ENCODE results near the gene WDR74. TPM values are rescaled to one million over a fixed set of nuclear protein-coding genes. Genes with fewer than 3 reads are reported as not detected.

WDR74 gene
- total and polyA plus RNA-seq, 9 of the 15 experiments (the other 6 are each of a cell fraction or from before 2014, with no cell fraction given), result 32.7 to 210 (median 114) TPM

DNA sequence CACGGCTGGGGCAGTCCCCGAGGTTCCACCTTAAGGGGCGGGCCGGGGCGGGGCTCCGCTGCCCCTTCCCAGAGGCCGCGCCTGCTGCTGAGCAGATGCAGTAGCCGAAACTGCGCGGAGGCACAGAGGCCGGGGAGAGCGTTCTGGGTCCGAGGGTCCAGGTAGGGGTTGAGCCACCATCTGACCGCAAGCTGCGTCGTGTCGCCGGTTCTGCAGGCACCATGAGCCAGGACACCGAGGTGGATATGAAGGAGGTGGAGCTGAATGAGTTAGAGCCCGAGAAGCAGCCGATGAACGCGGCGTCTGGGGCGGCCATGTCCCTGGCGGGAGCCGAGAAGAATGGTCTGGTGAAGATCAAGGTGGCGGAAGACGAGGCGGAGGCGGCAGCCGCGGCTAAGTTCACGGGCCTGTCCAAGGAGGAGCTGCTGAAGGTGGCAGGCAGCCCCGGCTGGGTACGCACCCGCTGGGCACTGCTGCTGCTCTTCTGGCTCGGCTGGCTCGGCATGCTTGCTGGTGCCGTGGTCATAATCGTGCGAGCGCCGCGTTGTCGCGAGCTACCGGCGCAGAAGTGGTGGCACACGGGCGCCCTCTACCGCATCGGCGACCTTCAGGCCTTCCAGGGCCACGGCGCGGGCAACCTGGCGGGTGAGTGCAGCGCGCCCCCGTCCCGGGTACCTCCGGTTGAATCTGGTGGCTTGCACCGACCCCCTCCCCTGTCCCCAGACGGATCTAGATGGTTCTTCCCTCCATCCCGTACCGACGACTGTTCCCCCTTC is 41.6 kb upstream of the WDR74 start, which contains the start of gene SLC3A2 (continued):
- TF ChIP-seq, protein P1, sequence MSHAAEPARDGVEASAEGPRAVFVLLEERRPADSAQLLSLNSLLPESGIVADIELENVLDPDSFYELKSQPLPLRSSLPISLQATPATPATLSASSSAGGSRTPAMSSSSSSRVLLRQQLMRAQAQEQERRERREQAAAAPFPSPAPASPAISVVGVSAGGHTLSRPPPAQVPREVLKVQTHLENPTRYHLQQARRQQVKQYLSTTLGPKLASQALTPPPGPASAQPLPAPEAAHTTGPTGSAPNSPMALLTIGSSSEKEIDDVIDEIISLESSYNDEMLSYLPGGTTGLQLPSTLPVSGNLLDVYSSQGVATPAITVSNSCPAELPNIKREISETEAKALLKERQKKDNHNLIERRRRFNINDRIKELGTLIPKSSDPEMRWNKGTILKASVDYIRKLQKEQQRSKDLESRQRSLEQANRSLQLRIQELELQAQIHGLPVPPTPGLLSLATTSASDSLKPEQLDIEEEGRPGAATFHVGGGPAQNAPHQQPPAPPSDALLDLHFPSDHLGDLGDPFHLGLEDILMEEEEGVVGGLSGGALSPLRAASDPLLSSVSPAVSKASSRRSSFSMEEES (CRISPR knock-in tag; IDR thresholded peaks at IDR 0.05), result no peak
- TF ChIP-seq NFRKB (IDR thresholded peaks at IDR 0.05; ENCODE audit: low read depth), result peak; percentile 98
- no peak for TF ChIP-seq KLF6 (CRISPR knock-in tag; IDR thresholded peaks at IDR 0.05; ENCODE audit: borderline replicate concordance)
- peak; percentile 95 for TF ChIP-seq POLR2AphosphoS5 (IDR thresholded peaks at IDR 0.05; ENCODE audit: control insufficient read depth, insufficient read depth, low read depth, low read length)
- TF ChIP-seq SAFB (IDR thresholded peaks at IDR 0.05; ENCODE audit: borderline replicate concordance, low read depth, low read length), result peak; percentile 52; the same call in 1 of the 2 replicates
- TF ChIP-seq RCOR1 (IDR thresholded peaks at IDR 0.05; ENCODE audit: borderline replicate concordance in 1 of 2, low read depth in 2 of 2, low read length in 2 of 2), result no peak
- TF ChIP-seq MTA1 (IDR thresholded peaks at IDR 0.05; ENCODE audit: borderline replicate concordance), result no peak
- TF ChIP-seq, protein P2, sequence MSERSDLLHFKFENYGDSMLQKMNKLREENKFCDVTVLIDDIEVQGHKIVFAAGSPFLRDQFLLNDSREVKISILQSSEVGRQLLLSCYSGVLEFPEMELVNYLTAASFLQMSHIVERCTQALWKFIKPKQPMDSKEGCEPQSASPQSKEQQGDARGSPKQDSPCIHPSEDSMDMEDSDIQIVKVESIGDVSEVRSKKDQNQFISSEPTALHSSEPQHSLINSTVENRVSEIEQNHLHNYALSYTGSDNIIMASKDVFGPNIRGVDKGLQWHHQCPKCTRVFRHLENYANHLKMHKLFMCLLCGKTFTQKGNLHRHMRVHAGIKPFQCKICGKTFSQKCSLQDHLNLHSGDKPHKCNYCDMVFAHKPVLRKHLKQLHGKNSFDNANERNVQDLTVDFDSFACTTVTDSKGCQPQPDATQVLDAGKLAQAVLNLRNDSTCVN (CRISPR knock-in tag; IDR thresholded peaks at IDR 0.05), result 0 out of 2 replicates have a peak, but pooled peaks have one; percentile 47
- TF ChIP-seq, protein P3, sequence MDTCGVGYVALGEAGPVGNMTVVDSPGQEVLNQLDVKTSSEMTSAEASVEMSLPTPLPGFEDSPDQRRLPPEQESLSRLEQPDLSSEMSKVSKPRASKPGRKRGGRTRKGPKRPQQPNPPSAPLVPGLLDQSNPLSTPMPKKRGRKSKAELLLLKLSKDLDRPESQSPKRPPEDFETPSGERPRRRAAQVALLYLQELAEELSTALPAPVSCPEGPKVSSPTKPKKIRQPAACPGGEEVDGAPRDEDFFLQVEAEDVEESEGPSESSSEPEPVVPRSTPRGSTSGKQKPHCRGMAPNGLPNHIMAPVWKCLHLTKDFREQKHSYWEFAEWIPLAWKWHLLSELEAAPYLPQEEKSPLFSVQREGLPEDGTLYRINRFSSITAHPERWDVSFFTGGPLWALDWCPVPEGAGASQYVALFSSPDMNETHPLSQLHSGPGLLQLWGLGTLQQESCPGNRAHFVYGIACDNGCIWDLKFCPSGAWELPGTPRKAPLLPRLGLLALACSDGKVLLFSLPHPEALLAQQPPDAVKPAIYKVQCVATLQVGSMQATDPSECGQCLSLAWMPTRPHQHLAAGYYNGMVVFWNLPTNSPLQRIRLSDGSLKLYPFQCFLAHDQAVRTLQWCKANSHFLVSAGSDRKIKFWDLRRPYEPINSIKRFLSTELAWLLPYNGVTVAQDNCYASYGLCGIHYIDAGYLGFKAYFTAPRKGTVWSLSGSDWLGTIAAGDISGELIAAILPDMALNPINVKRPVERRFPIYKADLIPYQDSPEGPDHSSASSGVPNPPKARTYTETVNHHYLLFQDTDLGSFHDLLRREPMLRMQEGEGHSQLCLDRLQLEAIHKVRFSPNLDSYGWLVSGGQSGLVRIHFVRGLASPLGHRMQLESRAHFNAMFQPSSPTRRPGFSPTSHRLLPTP (IDR thresholded peaks at IDR 0.05; ENCODE audit: borderline replicate concordance, extremely low read depth, insufficient read length), result no peak
- no peak for TF ChIP-seq HMG20A (CRISPR knock-in tag; conservative IDR thresholded peaks at IDR 0.05)
- peak; percentile 97 for TF ChIP-seq POLR2H (tag; IDR thresholded peaks at IDR 0.05; ENCODE audit: low read depth)
- no peak for TF ChIP-seq TGIF2 (CRISPR knock-in tag; IDR thresholded peaks at IDR 0.05)
- TF ChIP-seq FOXA3 (CRISPR knock-in tag; conservative IDR thresholded peaks at IDR 0.05 in 1 of 2, IDR thresholded peaks at IDR 0.05 in 1 of 2), result 0 out of 4 replicates have a peak, but pooled peaks of 1 of the 2 experiments have one; percentile 73
- TF ChIP-seq DPF2 (IDR thresholded peaks at IDR 0.05), result no peak
- peak; percentile 80 for TF ChIP-seq ZBED1 (IDR thresholded peaks at IDR 0.05)
- peak; percentile 99 for TF ChIP-seq POLR2B (IDR thresholded peaks at IDR 0.05; ENCODE audit: low read depth, partially characterized antibody)
- no peak for TF ChIP-seq KHSRP (IDR thresholded peaks at IDR 0.05)
- no peak for TF ChIP-seq ZNF217 (CRISPR knock-in tag; IDR thresholded peaks at IDR 0.05)
- no peak for TF ChIP-seq MECOM (CRISPR knock-in tag; IDR thresholded peaks at IDR 0.05)
- peak; percentile 32; the same call in 1 of the 2 replicates for TF ChIP-seq MYNN (IDR thresholded peaks at IDR 0.05)
- TF ChIP-seq MYNN (CRISPR knock-in tag; IDR thresholded peaks at IDR 0.05), result no peak
- no peak for TF ChIP-seq TCFL5 (CRISPR knock-in tag; conservative IDR thresholded peaks at IDR 0.05)

All from K562 (cell line).